ENCODE data around the gene LPCAT3. TPM values are rescaled to one million over a fixed set of nuclear protein-coding genes. Genes with fewer than 3 reads are reported as not detected.

Gene LPCAT3
- total and polyA plus RNA-seq, 11 donors: 19.9 to 66.3 (median 43.4) TPM

GRCh38 chr12:6957741-6958608 lies 60.3 kb downstream of the LPCAT3 start:
- intact Hi-C loops (cut with DNase I): no loop called here
- peaks cover 0 to 55% (median 0%) of the 10 kb centered on the region in 9 donors for H3K36me3 ChIP-seq
- peaks cover 2 to 100% (median 48%) of the 10 kb centered on the region in 12 donors for H3K4me1 ChIP-seq
- H3K27me3 ChIP-seq: no peaks in the 10 kb centered on the region
- H3K9me3 ChIP-seq: no peaks in the 10 kb centered on the region
- TF ChIP-seq POLR2A (IDR thresholded peaks at IDR 0.05) (no peak), CTCF (IDR thresholded peaks at IDR 0.05) (no peak)
- DNase-seq: peak in 1 of 5 donors; percentile 20
- 88 to 91% (median 90%) methylated on average over 26 to 28 of the region's 28 CpGs for WGBS, 4 donors
- peak overlapping the region in 10 of 12 donors; percentile 71 to 97 (median 86) for H3K27ac ChIP-seq
- peak overlapping the region in 1 of 12 donors; percentile 42 for H3K4me3 ChIP-seq
- no peak for ATAC-seq

GRCh38 chr12:6957151-6957701 lies 61.0 kb downstream of the LPCAT3 start:
- peaks cover 2 to 94% (median 45%) of the 10 kb centered on the region in 12 donors for H3K4me1 ChIP-seq
- DNase-seq: peak in 1 of 5 donors; percentile 22
- peak overlapping the region in 1 of 12 donors; percentile 97 for H3K27ac ChIP-seq
- TF ChIP-seq CTCF (IDR thresholded peaks at IDR 0.05) (no peak), POLR2A (IDR thresholded peaks at IDR 0.05) (no peak)
- H3K36me3 ChIP-seq: peaks cover 0 to 55% (median 0%) of the 10 kb centered on the region in 9 donors
- intact Hi-C loops (cut with DNase I): no loop called here
- no peak for ATAC-seq
- peak overlapping the region in 1 of 12 donors; percentile 42 for H3K4me3 ChIP-seq
- WGBS, 4 donors: 84 to 88% (median 88%) methylated on average over 17 to 20 of the region's 20 CpGs
- H3K27me3 ChIP-seq: no peaks in the 10 kb centered on the region
- no peaks in the 10 kb centered on the region for H3K9me3 ChIP-seq

- peak overlapping the region in 1 of 12 donors; percentile 97 for H3K27ac ChIP-seq
- DNase-seq (peak in 1 of 5 donors; percentile 22), ATAC-seq (no peak)
- TF ChIP-seq POLR2A (IDR thresholded peaks at IDR 0.05) (no peak), CTCF (IDR thresholded peaks at IDR 0.05) (no peak)
- peaks cover 0 to 83% (median 35%) of the 10 kb centered on the region in 12 donors for H3K4me1 ChIP-seq
- intact Hi-C loops (cut with DNase I): no loop called here
- H3K4me3 ChIP-seq: no peak overlapping the region
- H3K9me3 ChIP-seq: no peaks in the 10 kb centered on the region
- peaks cover 0 to 55% (median 0%) of the 10 kb centered on the region in 9 donors for H3K36me3 ChIP-seq
- WGBS, 4 donors: 86 to 90% (median 87%) methylated on average over 18 to 28 of the region's 28 CpGs
- no peaks in the 10 kb centered on the region for H3K27me3 ChIP-seq
These were observed 62.1 kb downstream of the LPCAT3 start for GRCh38 chr12:6956021-6956727.
